CD4-positive, alpha-beta T cell (primary cell): ENCODE results near the gene RSPO1. TPM values are rescaled to one million over a fixed set of nuclear protein-coding genes. Genes with fewer than 3 reads are reported as not detected.
"Not testable (repeated sequence)": the region's sequence is repeated elsewhere in the genome, so short reads cannot be mapped to it uniquely, and the experiment has no call there.

ENCODE experiments used
- ATAC-seq: fragments of 200-7000 bp; cut with Tn5 transposase; one replicate; pipeline ENCODE4 v1.10.0; 2022; ENCODE audit warnings: mild to moderate bottlenecking; ENCODE audit not compliant: poor library complexity
- CTCF ChIA-PET: fragments of 350-600 bp; sonication (Branson Sonifier 250); formaldehyde crosslinking; loops from one replicate; lab custom pipeline; 2021; ENCODE audit warnings: antibody characterized with exemption, inconsistent platforms; lab: Charles Lee
- POLR2A ChIA-PET: fragments of 350-600 bp; sonication (Branson Sonifier 250); formaldehyde crosslinking; loops from one replicate; lab custom pipeline; 2021; ENCODE audit warnings: antibody characterized with exemption, inconsistent platforms; lab: Charles Lee
- DNase-seq, 14 experiments: peaks; one replicate each; pipeline ENCODE4 v3.0.0-alpha.2; 2013 to 2020; ENCODE audit warnings: mixed read lengths in 2 of 14
- H3K27ac ChIP-seq, 2 donors: one replicate each; pipeline versions ENCODE4 v1.5.1 to v1.7.0; 2013; ENCODE audit warnings: low read length in 2 of 2, low read depth in 1 of 2, mild to moderate bottlenecking in 1 of 2
- H3K27me3 ChIP-seq, 2 experiments: 1 replicate in 1 of 2; 2 replicates in 1 of 2; pipeline versions ENCODE4 v1.6.1 to v1.7.0; 2013; ENCODE audit warnings: low read length in 2 of 2, control low read depth in 1 of 2, mild to moderate bottlenecking in 1 of 2, moderate library complexity in 1 of 2; ENCODE audit not compliant: insufficient read depth in 2 of 2, control insufficient read depth in 1 of 2
- H3K36me3 ChIP-seq: one replicate; pipeline ENCODE4 v1.6.1; 2013; ENCODE audit warnings: low read length, control low read depth; ENCODE audit not compliant: insufficient read depth
- H3K4me1 ChIP-seq: one replicate; pipeline ENCODE4 v1.6.1; 2013; ENCODE audit warnings: low read length, control low read depth; ENCODE audit not compliant: insufficient read depth
- H3K4me3 ChIP-seq: one replicate; pipeline ENCODE4 v1.5.1; 2013; ENCODE audit warnings: mild to moderate bottlenecking, low read length, moderate library complexity
- H3K9me3 ChIP-seq, 2 experiments: 1 replicate in 1 of 2; 2 replicates in 1 of 2; pipeline versions ENCODE4 v1.6.1 to v1.7.0; 2013; ENCODE audit warnings: low read length in 2 of 2, mild to moderate bottlenecking in 2 of 2, control low read depth in 1 of 2, moderate library complexity in 1 of 2; ENCODE audit not compliant: control insufficient read depth in 1 of 2, insufficient read depth in 1 of 2
- H3K27ac Mint-ChIP-seq: one replicate; pipeline ENCODE4 v1.8.0; 2020; ENCODE audit warnings: mixed read lengths
- H3K27me3 Mint-ChIP-seq: one replicate; pipeline ENCODE4 v1.8.0; 2021; ENCODE audit warnings: mixed read lengths
- H3K36me3 Mint-ChIP-seq: one replicate; pipeline ENCODE4 v1.8.0; 2021; ENCODE audit warnings: low read depth, mixed read lengths
- H3K4me1 Mint-ChIP-seq: one replicate; pipeline ENCODE4 v1.8.0; 2021; ENCODE audit warnings: low read depth, mixed read lengths
- H3K4me3 Mint-ChIP-seq: one replicate; pipeline ENCODE4 v1.8.0; 2020; ENCODE audit warnings: mild to moderate bottlenecking, mixed read lengths
- H3K9me3 Mint-ChIP-seq: one replicate; pipeline ENCODE4 v1.8.0; 2020; ENCODE audit warnings: mixed read lengths
- intact Hi-C, 2 experiments: fragments of 100-400 bp; cut with DNase I in 1 of 2; cut with micrococcal nuclease in 1 of 2; formaldehyde crosslinking; loops; one replicate each; pipeline versions ENCODE4 v1.15.1 to v1.9.0; 2023 to 2025; cut with DNase I, micrococcal nuclease
- total RNA-seq, 174 experiments: library from RNA in 2 of 174; stranded (reverse) in 2 of 174; gene quantifications; one replicate each; pipeline ENCODE4 v1.2.3 and lab custom pipeline; 2021 to 2026
- TF ChIP-seq, protein P1 (sequence below): fragments of 200-600 bp; IDR thresholded peaks from one replicate; pipeline ENCODE4 v1.8.0; 2022; ENCODE audit warnings: antibody characterized with exemption, mild to moderate bottlenecking

The RSPO1 gene
- total RNA-seq, 2 experiments from 2014 or later, result not detected

DNA sequence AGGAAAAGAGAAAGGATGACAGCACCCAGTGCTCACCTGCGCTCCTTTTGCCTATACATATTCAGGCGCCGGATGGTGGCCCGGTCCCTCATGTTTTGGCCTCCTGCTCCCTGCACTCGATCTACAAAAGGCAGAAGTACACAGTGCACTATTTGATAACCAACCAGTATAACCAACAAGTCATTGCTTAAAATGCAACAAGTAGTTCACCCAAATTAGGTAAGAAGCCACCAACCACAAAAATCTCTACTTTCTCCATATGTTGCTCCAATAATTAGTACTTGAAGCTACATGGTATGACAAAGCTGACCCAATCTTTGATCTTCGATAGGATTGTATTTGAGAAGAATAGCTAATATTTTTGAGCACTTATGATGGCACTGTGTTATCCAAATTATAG, 41.0 kb downstream of the RSPO1 start:
- Mint-ChIP-seq H3K27me3 (no peaks in the 10 kb centered on the region), H3K36me3 (peaks cover 60% of the 10 kb centered on the region), H3K27ac (peak overlapping the region; percentile 51), H3K4me1 (peaks cover 34% of the 10 kb centered on the region), H3K4me3 (peak overlapping the region; percentile 23), H3K9me3 (no peaks in the 10 kb centered on the region)
- ATAC-seq, result no peak
- peaks cover 44% of the 10 kb centered on the region for H3K36me3 ChIP-seq
- POLR2A ChIA-PET, result interaction anchor here (0.6 to 0.7 kb wide), 2 partner anchors 37 to 214 kb away, joined by 3 read pairs; partner anchors contain the start of genes C1orf122 and DNALI1
- H3K4me1 ChIP-seq, result peaks cover 22% of the 10 kb centered on the region
- CTCF ChIA-PET, result interaction anchor here (1.1 kb wide), 1 partner anchor 9 kb away, joined by 3 read pairs; no protein-coding TSS in a partner anchor
- intact Hi-C loops, result loop anchor here (2.0 kb wide), 2 partner anchors 79 to 89 kb away; partner anchors contain the start of gene MEAF6 (in 1 of the 2)
- no peak overlapping the region for H3K4me3 ChIP-seq
- H3K27me3 ChIP-seq, result no peaks in the 10 kb centered on the region
- H3K9me3 ChIP-seq, result no peaks in the 10 kb centered on the region
- TF ChIP-seq, protein P1, sequence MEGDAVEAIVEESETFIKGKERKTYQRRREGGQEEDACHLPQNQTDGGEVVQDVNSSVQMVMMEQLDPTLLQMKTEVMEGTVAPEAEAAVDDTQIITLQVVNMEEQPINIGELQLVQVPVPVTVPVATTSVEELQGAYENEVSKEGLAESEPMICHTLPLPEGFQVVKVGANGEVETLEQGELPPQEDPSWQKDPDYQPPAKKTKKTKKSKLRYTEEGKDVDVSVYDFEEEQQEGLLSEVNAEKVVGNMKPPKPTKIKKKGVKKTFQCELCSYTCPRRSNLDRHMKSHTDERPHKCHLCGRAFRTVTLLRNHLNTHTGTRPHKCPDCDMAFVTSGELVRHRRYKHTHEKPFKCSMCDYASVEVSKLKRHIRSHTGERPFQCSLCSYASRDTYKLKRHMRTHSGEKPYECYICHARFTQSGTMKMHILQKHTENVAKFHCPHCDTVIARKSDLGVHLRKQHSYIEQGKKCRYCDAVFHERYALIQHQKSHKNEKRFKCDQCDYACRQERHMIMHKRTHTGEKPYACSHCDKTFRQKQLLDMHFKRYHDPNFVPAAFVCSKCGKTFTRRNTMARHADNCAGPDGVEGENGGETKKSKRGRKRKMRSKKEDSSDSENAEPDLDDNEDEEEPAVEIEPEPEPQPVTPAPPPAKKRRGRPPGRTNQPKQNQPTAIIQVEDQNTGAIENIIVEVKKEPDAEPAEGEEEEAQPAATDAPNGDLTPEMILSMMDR, result no peak
- H3K27ac ChIP-seq, result no peak overlapping the region
- no peak for DNase-seq

DNA sequence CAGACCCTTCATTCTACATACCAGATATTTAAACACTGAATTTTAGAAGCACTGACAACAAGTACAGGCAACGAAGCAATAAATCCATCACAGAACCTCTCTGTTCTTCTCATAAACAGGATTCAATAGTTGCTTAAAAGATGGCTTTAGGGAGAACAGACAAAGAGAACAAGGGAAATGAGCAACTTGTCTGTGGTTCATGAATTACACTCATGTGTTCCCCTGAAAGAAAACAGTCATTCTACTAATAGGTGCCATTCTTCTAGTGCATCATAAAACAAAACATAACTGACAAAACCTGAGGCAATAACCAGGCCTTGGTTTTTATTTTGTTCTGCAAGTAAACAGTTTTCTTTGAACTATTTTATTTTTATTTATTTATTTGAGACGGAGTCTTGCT, 45.8 kb downstream of the RSPO1 start:
- peaks cover 89% of the 10 kb centered on the region for H3K36me3 Mint-ChIP-seq
- ChIA-PET CTCF (no interaction called here), POLR2A (no interaction called here)
- H3K4me3 Mint-ChIP-seq, result no peak overlapping the region
- Histone ChIP-seq H3K9me3 (no peaks in the 10 kb centered on the region), H3K4me1 (peaks cover under 1% of the 10 kb centered on the region), H3K4me3 (no peak overlapping the region), H3K27me3 (no peaks in the 10 kb centered on the region), H3K27ac (no peak overlapping the region), H3K36me3 (peaks cover 81% of the 10 kb centered on the region)
- DNase-seq (no peak), ATAC-seq (no peak)
- TF ChIP-seq, protein P1, result no peak
- H3K27me3 Mint-ChIP-seq, result no peaks in the 10 kb centered on the region
- H3K9me3 Mint-ChIP-seq, result no peaks in the 10 kb centered on the region
- H3K4me1 Mint-ChIP-seq, result peaks cover 14% of the 10 kb centered on the region
- intact Hi-C loops, result no loop called here
- H3K27ac Mint-ChIP-seq, result no peak overlapping the region

- intact Hi-C loops, H3K27me3 ChIP-seq, H3K4me1 ChIP-seq, H3K9me3 ChIP-seq, H3K27ac ChIP-seq, ATAC-seq, H3K27ac Mint-ChIP-seq, H3K4me3 ChIP-seq, CTCF ChIA-PET, H3K27me3 Mint-ChIP-seq, H3K9me3 Mint-ChIP-seq, H3K4me3 Mint-ChIP-seq, POLR2A ChIA-PET, DNase-seq: not testable (repeated sequence)
- Mint-ChIP-seq H3K36me3 (peaks cover 92% of the 10 kb centered on the region), H3K4me1 (peaks cover 12% of the 10 kb centered on the region)
- H3K36me3 ChIP-seq, result peaks cover 81% of the 10 kb centered on the region
These were observed 50.1 kb downstream of the RSPO1 start for GRCh38 chr1:37584544-37584943.

GRCh38 chr1:37575692-37576091, 59.0 kb downstream of the RSPO1 start:
- Histone ChIP-seq H3K9me3 (no peaks in the 10 kb centered on the region), H3K4me3 (no peak overlapping the region), H3K4me1 (no peaks in the 10 kb centered on the region), H3K36me3 (peaks cover 87% of the 10 kb centered on the region), H3K27ac (no peak overlapping the region), H3K27me3 (no peaks in the 10 kb centered on the region)
- DNase-seq, result no peak
- no peak for ATAC-seq
- Mint-ChIP-seq H3K27ac (no peak overlapping the region), H3K36me3 (peaks cover 87% of the 10 kb centered on the region), H3K27me3 (no peaks in the 10 kb centered on the region), H3K4me3 (no peak overlapping the region), H3K9me3 (no peaks in the 10 kb centered on the region), H3K4me1 (peaks cover 2% of the 10 kb centered on the region)
- CTCF ChIA-PET, result no interaction called here
- POLR2A ChIA-PET, result no interaction called here
- intact Hi-C loops, result no loop called here
- TF ChIP-seq, protein P1, result no peak
